H1 (cell line): ENCODE data around the gene NQO2. TPM values are rescaled to one million over a fixed set of nuclear protein-coding genes. Genes with fewer than 3 reads are reported as not detected.
A peak's percentile ranks its signal among the peaks of the same experiment; 100 is the strongest.

Source experiments
- CTCF ChIA-PET: fragments of 300-600 bp; sonication (Branson Sonifier 250); formaldehyde crosslinking; loops from one replicate; lab custom pipeline; 2021; ENCODE audit not compliant: partially characterized antibody; lab: Charles Lee
- POLR2A ChIA-PET: fragments of 300-600 bp; sonication (Branson Sonifier 250); formaldehyde crosslinking; loops from one replicate; lab custom pipeline; 2021; ENCODE audit warnings: inconsistent platforms; ENCODE audit not compliant: partially characterized antibody; lab: Charles Lee
- DNase-seq, 2 experiments: peaks; one replicate each; pipeline versions ENCODE4 v3.0.0 to v3.0.0-alpha.2; 2010 to 2022; ENCODE audit warnings: low spot score in 2 of 2, low read depth in 1 of 2, mixed read lengths in 1 of 2
- FAIRE-seq: peaks from 2 replicates; lab custom pipeline; 2011; peaks lifted over from hg19 to GRCh38; lab: Jason Lieb, UNC
- H2AFZ ChIP-seq: 2 replicates; pipeline ENCODE4 v1.8.1; 2012; ENCODE audit warnings: low read length, inconsistent platforms
- H2AK5ac ChIP-seq: 2 replicates; pipeline ENCODE4 v1.6.1; 2013; ENCODE audit warnings: low read depth, low read length
- H2BK120ac ChIP-seq: replicated peaks from 2 replicates; pipeline ENCODE3; 2013; ENCODE audit warnings: low read depth, low read length, inconsistent platforms
- H2BK12ac ChIP-seq: 2 replicates; pipeline ENCODE4 v1.6.1; 2013; ENCODE audit warnings: low read depth, low read length
- H2BK15ac ChIP-seq: 2 replicates; pipeline ENCODE4 v1.6.1; 2013; ENCODE audit warnings: low read length
- H2BK20ac ChIP-seq: 2 replicates; pipeline ENCODE4 v1.6.1; 2013; ENCODE audit warnings: low read length
- H2BK5ac ChIP-seq: 2 replicates; pipeline ENCODE4 v1.6.1; 2013; ENCODE audit warnings: low read depth, low read length
- H3K14ac ChIP-seq: 2 replicates; pipeline ENCODE4 v1.6.1; 2013; ENCODE audit warnings: inconsistent platforms; ENCODE audit not compliant: insufficient read length
- H3K18ac ChIP-seq: 2 replicates; pipeline ENCODE4 v1.6.1; 2013; ENCODE audit warnings: low read length; ENCODE audit errors: extremely low read depth
- H3K23ac ChIP-seq: 2 replicates; pipeline ENCODE4 v1.6.1; 2013; ENCODE audit warnings: inconsistent platforms; ENCODE audit not compliant: insufficient read length
- H3K23me2 ChIP-seq: 2 replicates; pipeline ENCODE4 v1.6.1; 2013; ENCODE audit warnings: low read depth, low read length
- H3K27ac ChIP-seq: 2 replicates; pipeline ENCODE4 v1.6.1; 2011; ENCODE audit warnings: low read depth, low read length, inconsistent platforms
- H3K27me3 ChIP-seq, 4 experiments: replicated peaks in 1 of 4; 1 replicate in 1 of 4; 2 replicates in 3 of 4; pipeline versions ENCODE4 v1.6.1 to v1.8.1; 2011 to 2013; ENCODE audit warnings: low read length in 3 of 4, mild to moderate bottlenecking in 3 of 4, inconsistent platforms in 2 of 4, mixed read lengths in 2 of 4, moderate library complexity in 1 of 4; ENCODE audit not compliant: control insufficient read depth in 3 of 4, insufficient read depth in 3 of 4; ENCODE audit errors: extremely low read depth in 1 of 4
- H3K36me3 ChIP-seq, 4 experiments: 2 replicates each; pipeline versions ENCODE4 v1.6.1 to v1.8.1; 2011 to 2013; ENCODE audit warnings: mild to moderate bottlenecking in 4 of 4, low read length in 3 of 4, moderate library complexity in 2 of 4, control low read depth in 1 of 4, inconsistent platforms in 1 of 4; ENCODE audit not compliant: insufficient read depth in 4 of 4, control insufficient read depth in 2 of 4
- H3K4ac ChIP-seq: replicated peaks from 2 replicates; pipeline ENCODE3; 2013; ENCODE audit warnings: low read length, low read depth, mixed read lengths, inconsistent platforms; ENCODE audit not compliant: insufficient read length
- H3K4me1 ChIP-seq, 4 experiments: replicated peaks in 1 of 4; 1 replicate in 1 of 4; 2 replicates in 3 of 4; pipeline versions ENCODE4 v1.6.1 to v1.8.1; 2011 to 2013; ENCODE audit warnings: low read length in 3 of 4, inconsistent platforms in 2 of 4, mixed read lengths in 1 of 4; ENCODE audit not compliant: insufficient read depth in 4 of 4, control insufficient read depth in 3 of 4
- H3K4me2 ChIP-seq, 2 experiments: 2 replicates each; pipeline versions ENCODE4 v1.6.1 to v1.8.1; 2011 to 2013; ENCODE audit warnings: low read depth in 2 of 2, low read length in 2 of 2, control low read depth in 1 of 2, inconsistent platforms in 1 of 2, mild to moderate bottlenecking in 1 of 2; ENCODE audit not compliant: insufficient read depth in 1 of 2
- H3K4me3 ChIP-seq, 4 experiments: fragments of 200-600, 300-600 bp in 1 of 4; sonication (generic), shearing (Covaris generic), sonication (Bioruptor Twin) in 1 of 4; 2 replicates each; pipeline versions ENCODE4 v1.5.1 to v1.8.1; 2011 to 2016; ENCODE audit warnings: low read length in 4 of 4, low read depth in 3 of 4, control low read depth in 2 of 4, inconsistent platforms in 2 of 4, mild to moderate bottlenecking in 2 of 4, mixed read lengths in 1 of 4, moderate library complexity in 1 of 4; ENCODE audit not compliant: insufficient read depth in 2 of 4; ENCODE audit errors: extremely low read depth in 1 of 4
- H3K56ac ChIP-seq: replicated peaks from 2 replicates; pipeline ENCODE3; 2013; ENCODE audit warnings: low read depth, mild to moderate bottlenecking, mixed read lengths, low read length, inconsistent platforms; ENCODE audit not compliant: insufficient read length
- H3K79me1 ChIP-seq: 2 replicates; pipeline ENCODE4 v1.6.1; 2013; ENCODE audit warnings: low read depth, low read length, control low read depth
- H3K79me2 ChIP-seq, 2 experiments: 2 replicates each; pipeline versions ENCODE4 v1.6.1 to v1.8.1; 2012 to 2013; ENCODE audit warnings: low read length in 2 of 2, mild to moderate bottlenecking in 2 of 2, inconsistent platforms in 1 of 2; ENCODE audit not compliant: insufficient read depth in 2 of 2, control insufficient read depth in 1 of 2
- H3K9ac ChIP-seq, 4 experiments: replicated peaks in 1 of 4; 1 replicate in 1 of 4; 2 replicates in 3 of 4; pipeline versions ENCODE4 v1.6.1 to v1.8.1; 2011 to 2013; ENCODE audit warnings: low read depth in 3 of 4, low read length in 3 of 4, control low read depth in 2 of 4, mild to moderate bottlenecking in 2 of 4, moderate library complexity in 2 of 4, inconsistent platforms in 1 of 4; ENCODE audit errors: extremely low read depth in 1 of 4
- H3K9me3 ChIP-seq, 2 experiments: 2 replicates each; pipeline versions ENCODE4 v1.6.1 to v1.8.1; 2012 to 2013; ENCODE audit warnings: mild to moderate bottlenecking in 2 of 2, moderate library complexity in 2 of 2, control low read depth in 1 of 2, inconsistent platforms in 1 of 2, low read depth in 1 of 2, low read length in 1 of 2, mixed read lengths in 1 of 2; ENCODE audit not compliant: insufficient read depth in 2 of 2
- H4K20me1 ChIP-seq, 2 experiments: replicated peaks in 1 of 2; 2 replicates each; pipeline versions ENCODE3 to v1.8.1; 2011 to 2013; ENCODE audit warnings: inconsistent platforms in 2 of 2, low read length in 2 of 2, mild to moderate bottlenecking in 1 of 2; ENCODE audit not compliant: insufficient read depth in 2 of 2, control insufficient read depth in 1 of 2
- H4K5ac ChIP-seq: 2 replicates; pipeline ENCODE4 v1.6.1; 2013; ENCODE audit warnings: low read length, low read depth, mixed read lengths, inconsistent platforms; ENCODE audit not compliant: insufficient read length
- H4K8ac ChIP-seq: 2 replicates; pipeline ENCODE4 v1.8.0; 2013; ENCODE audit warnings: mild to moderate bottlenecking, moderate library complexity, low read length, inconsistent platforms; ENCODE audit not compliant: insufficient read depth; ENCODE audit errors: extremely low read depth
- H4K91ac ChIP-seq: replicated peaks from 2 replicates; pipeline ENCODE3; 2013; ENCODE audit warnings: low read length, mixed read lengths, inconsistent platforms; ENCODE audit not compliant: insufficient read length
- FOSL1 ChIP-seq: IDR thresholded peaks from 2 replicates; pipeline ENCODE4 v1.6.1; 2011; ENCODE audit warnings: mild to moderate bottlenecking, low read depth, low read length, moderate library complexity; ENCODE audit not compliant: insufficient read depth
- YY1 ChIP-seq: IDR thresholded peaks from 2 replicates; pipeline ENCODE4 v1.6.1; 2011; ENCODE audit warnings: low read depth, mild to moderate bottlenecking, low read length
- WGBS, 2 experiments: shearing (Covaris generic) in 1 of 2; methylation state at CpG; one replicate each; pipeline versions ENCODE4 v1.1.6 to v1.1.7; 2013 to 2015; ENCODE audit warnings: low lambda C conversion rate in 2 of 2, mixed read lengths in 2 of 2, inconsistent platforms in 1 of 2, low coverage in 1 of 2, missing lambda C conversion rate in 1 of 2; ENCODE audit not compliant: insufficient replicate concordance in 2 of 2, insufficient coverage in 1 of 2, insufficient read length in 1 of 2; ENCODE audit errors: extremely low coverage in 1 of 2, missing lambda C conversion rate in 1 of 2; 5-methylcytosine and 5-hydroxymethylcytosine counted together
- polyA plus RNA-seq, 7 experiments: library from polyadenylated mRNA; depleted of rRNA in 3 of 7; stranded (reverse) in 5 of 7; unstranded in 2 of 7; fragments of >200 nt in 5 of 7; fragments of 200-250 nt in 2 of 7; gene quantifications; 1 replicate in 5 of 7; 2 replicates in 1 of 7; 4 replicates in 1 of 7; pipeline versions ENCODE4 v1.2.1 to v1.2.3, GENCODE V29; 2011 to 2013; ENCODE audit warnings: missing spikeins in 2 of 7, mixed read lengths in 2 of 7
- total RNA-seq: library from RNA; stranded (reverse); fragmentation: NEBNext Ultra II Directional; extraction: Animal tissue kit (Norgen Biotek cat#: 25700); gene quantifications from 2 replicates; pipeline ENCODE4 v1.2.1, GENCODE V29; 2021

NQO2 gene
- total and polyA plus RNA-seq, 2 of the 8 experiments (the other 6 are each of a cell fraction or from before 2014, with no cell fraction given): 135 to 168 TPM

DNA sequence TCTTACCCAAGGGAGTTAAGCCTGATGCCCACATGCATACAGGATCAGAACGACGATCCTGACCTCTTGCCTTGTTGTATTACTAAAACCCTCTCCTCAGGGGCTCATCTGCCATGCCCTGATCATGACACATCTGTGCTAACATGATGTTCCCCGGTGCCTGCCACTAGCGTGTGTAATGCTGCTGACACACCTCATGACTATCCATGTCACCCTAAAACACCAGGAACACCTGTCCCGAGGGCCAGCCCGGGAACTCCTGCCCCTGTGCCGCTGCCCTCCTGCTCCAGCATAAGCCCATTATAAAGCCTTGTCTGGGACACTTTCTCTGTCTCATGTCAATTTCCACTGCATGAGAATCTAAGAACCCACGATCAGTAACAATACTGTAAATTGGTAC lies 35.9 kb upstream of the NQO2 start:
- H3K23me2 ChIP-seq: no peaks in the 10 kb centered on the region
- peak overlapping the region; percentile 46; the same call in 1 of the 2 replicates for H2AK5ac ChIP-seq
- no peak overlapping the region for H2AFZ ChIP-seq
- H4K5ac ChIP-seq: no peak overlapping the region
- H2BK15ac ChIP-seq: no peak overlapping the region
- H3K56ac ChIP-seq: no peak overlapping the region
- no peak overlapping the region for H2BK20ac ChIP-seq
- no peak overlapping the region for H3K4me3 ChIP-seq
- H3K79me1 ChIP-seq: no peaks in the 10 kb centered on the region; the same call in 1 of the 2 replicates
- H3K79me2 ChIP-seq: no peaks in the 10 kb centered on the region
- H4K8ac ChIP-seq: no peak overlapping the region
- DNase-seq (no peak), FAIRE-seq (no peak)
- H3K27me3 ChIP-seq: no peaks in the 10 kb centered on the region
- no peak overlapping the region for H3K4me2 ChIP-seq
- H3K9me3 ChIP-seq: no peaks in the 10 kb centered on the region
- H2BK120ac ChIP-seq: peak overlapping the region; percentile 91
- no peaks in the 10 kb centered on the region for H3K36me3 ChIP-seq
- ChIA-PET POLR2A (interaction anchor here (1.3 to 1.5 kb wide), 2 partner anchors 8 to 11 kb away, joined by 4 to 6 read pairs; partner anchors contain the start of gene SERPINB6), CTCF (interaction anchor here (0.7 to 2.0 kb wide), 2 partner anchors 9 to 23 kb away, joined by 3 to 6 read pairs; no protein-coding TSS in a partner anchor)
- H4K20me1 ChIP-seq: no peaks in the 10 kb centered on the region
- H3K23ac ChIP-seq: no peak overlapping the region
- no peak overlapping the region for H3K14ac ChIP-seq
- peak overlapping the region; percentile 60; the same call in 1 of the 2 replicates for H2BK12ac ChIP-seq
- peaks cover 16 to 23% (median 20%) of the 10 kb centered on the region in 4 experiments for H3K4me1 ChIP-seq
- no peak overlapping the region for H3K4ac ChIP-seq
- peak overlapping the region; percentile 22; the same call in 1 of the 2 replicates for H2BK5ac ChIP-seq
- H3K9ac ChIP-seq: no peak overlapping the region
- WGBS, 2 experiments: 85% methylated on average over 8 of the region's 8 CpGs; no CpG with 5 or more reads in 1 of the 2 experiments
- 0 out of 2 replicates have a peak overlapping the region, but pooled peaks have one; percentile 1 for H3K18ac ChIP-seq
- H4K91ac ChIP-seq: no peak overlapping the region
- no peak overlapping the region for H3K27ac ChIP-seq
- TF ChIP-seq YY1 (no peak), FOSL1 (no peak)
